ENCODE measurements around the gene IQCF6. TPM values are rescaled to one million over a fixed set of nuclear protein-coding genes. Genes with fewer than 3 reads are reported as not detected.

IQCF6 gene
- polyA plus RNA-seq, 1 donor (not counting 4 experiments of a cell fraction or from before 2014, with no cell fraction given): not detected

DNA sequence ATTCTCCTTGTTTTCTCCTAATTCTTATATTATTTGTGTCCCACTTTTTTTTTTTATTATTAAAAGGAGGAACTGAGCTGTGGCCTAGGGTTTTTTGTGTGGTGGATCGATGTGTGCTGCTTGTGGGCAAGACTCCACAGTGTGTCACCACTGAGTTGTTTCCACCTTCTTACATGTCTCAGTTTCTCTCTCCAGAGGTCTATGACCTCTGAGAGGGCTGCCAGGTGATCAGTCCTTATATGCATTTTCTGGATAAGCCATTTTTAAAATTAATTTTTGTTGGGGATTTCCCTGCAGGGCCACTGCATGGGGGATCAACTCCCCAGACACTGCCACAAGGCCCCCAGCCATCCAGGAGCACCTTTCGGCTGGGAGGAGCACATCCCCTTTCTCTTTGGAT, 27.8 kb downstream of the IQCF6 start:
- no peak overlapping the region for H3K9ac ChIP-seq (ENCODE audit: control insufficient read depth, extremely low read depth, insufficient read depth, low read length)
- no peak overlapping the region for H2AFZ ChIP-seq (ENCODE audit: control insufficient read depth, low read length)
- FAIRE-seq (no peak), DNase-seq (ENCODE audit: low read depth, low spot score) (no peak)
- no peaks in the 10 kb centered on the region for H3K9me3 ChIP-seq (ENCODE audit: control insufficient read depth, low read depth, low read length)
- H3K4me2 ChIP-seq (ENCODE audit: control insufficient read depth, extremely low read depth, insufficient read depth, low read depth, low read length): no peak overlapping the region
- H3K27ac ChIP-seq (ENCODE audit: control insufficient read depth, insufficient read depth, low read length): no peak overlapping the region
- dilution Hi-C loops (cut with MboI; ENCODE audit: extremely low pct_ligation_motif_present, low sequenced_read_pairs): no loop called here
- TF ChIP-seq EZH2 (IDR thresholded peaks at IDR 0.05; ENCODE audit: low read length): no peak
- TF ChIP-seq CTCF (optimal IDR thresholded peaks at IDR 0.05 in 1 of 3, IDR thresholded peaks at IDR 0.05 in 1 of 3, conservative IDR thresholded peaks at IDR 0.05 in 1 of 3; ENCODE audit: extremely low read depth in 1 of 3, insufficient read depth in 2 of 3, low read length in 3 of 3): no peak
- no peaks in the 10 kb centered on the region for H4K20me1 ChIP-seq (ENCODE audit: control insufficient read depth, extremely low read depth, insufficient read depth, low read length)
- no peaks in the 10 kb centered on the region for H3K79me2 ChIP-seq (ENCODE audit: control insufficient read depth, insufficient read depth, low read length)
- H3K9me1 ChIP-seq (ENCODE audit: control insufficient read depth, extremely low read depth, insufficient read depth, low read length): no peaks in the 10 kb centered on the region
- no peaks in the 10 kb centered on the region for H3K27me3 ChIP-seq (ENCODE audit: control insufficient read depth, extremely low read depth, insufficient read depth, low read length)
- H3K36me3 ChIP-seq (ENCODE audit: control insufficient read depth in 2 of 2, extremely low read depth in 1 of 2, insufficient read depth in 2 of 2, low read length in 2 of 2): no peaks in the 10 kb centered on the region
- peaks cover 6% of the 10 kb centered on the region for H3K4me1 ChIP-seq (ENCODE audit: control insufficient read depth, extremely low read depth, insufficient read depth, low read length)
- H3K4me3 ChIP-seq (ENCODE audit: control insufficient read depth in 2 of 3, extremely low read depth in 1 of 3, insufficient read depth in 2 of 3, low read depth in 1 of 3, low read length in 3 of 3): no peak overlapping the region

- DNase-seq (ENCODE audit: low read depth, low spot score) (no peak), FAIRE-seq (no peak)
- H3K27me3 ChIP-seq (ENCODE audit: control insufficient read depth, extremely low read depth, insufficient read depth, low read length): no peaks in the 10 kb centered on the region
- no peak overlapping the region for H3K4me3 ChIP-seq (ENCODE audit: control insufficient read depth in 2 of 3, extremely low read depth in 1 of 3, insufficient read depth in 2 of 3, low read depth in 1 of 3, low read length in 3 of 3)
- no peaks in the 10 kb centered on the region for H3K9me3 ChIP-seq (ENCODE audit: control insufficient read depth, low read depth, low read length)
- no peak overlapping the region for H3K27ac ChIP-seq (ENCODE audit: control insufficient read depth, insufficient read depth, low read length)
- H3K4me2 ChIP-seq (ENCODE audit: control insufficient read depth, extremely low read depth, insufficient read depth, low read depth, low read length): no peak overlapping the region
- no peak for TF ChIP-seq EZH2 (IDR thresholded peaks at IDR 0.05; ENCODE audit: low read length)
- TF ChIP-seq CTCF (optimal IDR thresholded peaks at IDR 0.05 in 1 of 3, IDR thresholded peaks at IDR 0.05 in 1 of 3, conservative IDR thresholded peaks at IDR 0.05 in 1 of 3; ENCODE audit: extremely low read depth in 1 of 3, insufficient read depth in 2 of 3, low read length in 3 of 3): no peak
- H3K36me3 ChIP-seq (ENCODE audit: control insufficient read depth in 2 of 2, extremely low read depth in 1 of 2, insufficient read depth in 2 of 2, low read length in 2 of 2): no peaks in the 10 kb centered on the region
- H3K9me1 ChIP-seq (ENCODE audit: control insufficient read depth, extremely low read depth, insufficient read depth, low read length): no peaks in the 10 kb centered on the region
- peaks cover 6% of the 10 kb centered on the region for H3K4me1 ChIP-seq (ENCODE audit: control insufficient read depth, extremely low read depth, insufficient read depth, low read length)
- dilution Hi-C loops (cut with MboI; ENCODE audit: extremely low pct_ligation_motif_present, low sequenced_read_pairs): no loop called here
- H4K20me1 ChIP-seq (ENCODE audit: control insufficient read depth, extremely low read depth, insufficient read depth, low read length): no peaks in the 10 kb centered on the region
- no peak overlapping the region for H3K9ac ChIP-seq (ENCODE audit: control insufficient read depth, extremely low read depth, insufficient read depth, low read length)
- no peaks in the 10 kb centered on the region for H3K79me2 ChIP-seq (ENCODE audit: control insufficient read depth, insufficient read depth, low read length)
- H2AFZ ChIP-seq (ENCODE audit: control insufficient read depth, low read length): no peak overlapping the region
Observed at GRCh38 chr3:51750878-51751277, 28.2 kb downstream of the IQCF6 start.

Measured in keratinocyte (primary cell).